Measurements from ENCODE around the gene BAG2. TPM values are rescaled to one million over a fixed set of nuclear protein-coding genes. Genes with fewer than 3 reads are reported as not detected.
A peak's percentile ranks its signal among the peaks of the same experiment; 100 is the strongest.

Gene BAG2
- total RNA-seq, 4 donors from 2014 or later: 40.8 to 50.6 (median 46.3) TPM

DNA sequence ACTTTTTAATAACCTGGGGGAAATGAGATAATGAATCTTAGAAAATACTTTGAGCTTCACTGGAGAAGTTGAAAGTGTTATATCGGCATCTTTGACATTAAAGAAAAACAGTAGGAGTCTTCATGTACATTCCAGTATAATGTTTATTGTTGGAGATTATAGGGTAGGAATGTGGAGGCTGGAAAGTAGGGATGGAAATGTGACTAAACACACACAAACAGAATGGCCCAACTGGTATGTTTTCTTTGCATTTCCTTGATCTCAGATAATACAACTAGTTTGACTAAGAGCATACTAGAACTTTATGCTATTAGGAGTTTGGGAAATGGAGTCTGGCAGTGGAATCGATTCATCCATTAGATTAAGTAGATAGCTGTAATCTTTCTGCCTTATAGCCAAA is 10.1 kb upstream of the BAG2 start:
- Histone ChIP-seq H3K4me1 (no peaks in the 10 kb centered on the region), H3K4me3 (no peak overlapping the region), H3K36me3 (peaks cover 0 to 74% of the 10 kb centered on the region in 2 donors), H3K27me3 (no peaks in the 10 kb centered on the region), H3K27ac (no peak overlapping the region), H3K9me3 (peaks cover 0 to 19% (median 0%) of the 10 kb centered on the region in 3 donors)
- TF ChIP-seq EP300 (IDR thresholded peaks at IDR 0.05): no peak
- TF ChIP-seq POLR2AphosphoS5 (IDR thresholded peaks at IDR 0.05): no peak
- TF ChIP-seq POLR2A (IDR thresholded peaks at IDR 0.05): no peak
- TF ChIP-seq, protein P1, sequence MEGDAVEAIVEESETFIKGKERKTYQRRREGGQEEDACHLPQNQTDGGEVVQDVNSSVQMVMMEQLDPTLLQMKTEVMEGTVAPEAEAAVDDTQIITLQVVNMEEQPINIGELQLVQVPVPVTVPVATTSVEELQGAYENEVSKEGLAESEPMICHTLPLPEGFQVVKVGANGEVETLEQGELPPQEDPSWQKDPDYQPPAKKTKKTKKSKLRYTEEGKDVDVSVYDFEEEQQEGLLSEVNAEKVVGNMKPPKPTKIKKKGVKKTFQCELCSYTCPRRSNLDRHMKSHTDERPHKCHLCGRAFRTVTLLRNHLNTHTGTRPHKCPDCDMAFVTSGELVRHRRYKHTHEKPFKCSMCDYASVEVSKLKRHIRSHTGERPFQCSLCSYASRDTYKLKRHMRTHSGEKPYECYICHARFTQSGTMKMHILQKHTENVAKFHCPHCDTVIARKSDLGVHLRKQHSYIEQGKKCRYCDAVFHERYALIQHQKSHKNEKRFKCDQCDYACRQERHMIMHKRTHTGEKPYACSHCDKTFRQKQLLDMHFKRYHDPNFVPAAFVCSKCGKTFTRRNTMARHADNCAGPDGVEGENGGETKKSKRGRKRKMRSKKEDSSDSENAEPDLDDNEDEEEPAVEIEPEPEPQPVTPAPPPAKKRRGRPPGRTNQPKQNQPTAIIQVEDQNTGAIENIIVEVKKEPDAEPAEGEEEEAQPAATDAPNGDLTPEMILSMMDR (IDR thresholded peaks at IDR 0.05): no peak
- no peak for ATAC-seq
- WGBS, 2 donors (ENCODE audit: low coverage in 1 of 2): 85 to 90% methylated on average over 2 of the region's 2 CpGs

DNA sequence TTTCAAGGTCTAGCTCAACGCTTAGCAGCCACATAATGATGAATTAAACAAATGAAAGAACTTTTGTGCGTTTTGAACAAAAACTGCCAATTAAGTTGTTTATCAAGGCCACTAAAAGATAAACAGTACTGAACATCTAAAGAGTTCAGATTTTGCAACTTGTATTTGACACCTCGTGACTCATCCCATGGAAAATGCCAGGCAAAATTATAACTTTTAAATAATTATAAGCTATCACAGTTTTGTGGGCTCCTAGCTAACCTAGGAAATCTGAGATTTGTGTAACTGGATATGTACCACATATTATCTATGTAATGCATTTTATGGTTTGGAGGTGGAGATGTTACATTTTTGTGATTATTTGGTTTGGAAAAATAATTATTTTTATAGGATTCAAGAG is 9.6 kb upstream of the BAG2 start:
- Histone ChIP-seq H3K4me1 (no peaks in the 10 kb centered on the region), H3K36me3 (peaks cover 0 to 69% of the 10 kb centered on the region in 2 donors), H3K27me3 (no peaks in the 10 kb centered on the region), H3K4me3 (no peak overlapping the region), H3K9me3 (peaks cover 0 to 19% (median 0%) of the 10 kb centered on the region in 3 donors), H3K27ac (no peak overlapping the region)
- TF ChIP-seq POLR2A (IDR thresholded peaks at IDR 0.05): no peak
- no peak for ATAC-seq
- 76 to 78% methylated on average over 3 of the region's 3 CpGs for WGBS, 2 donors (ENCODE audit: low coverage in 1 of 2)

DNA sequence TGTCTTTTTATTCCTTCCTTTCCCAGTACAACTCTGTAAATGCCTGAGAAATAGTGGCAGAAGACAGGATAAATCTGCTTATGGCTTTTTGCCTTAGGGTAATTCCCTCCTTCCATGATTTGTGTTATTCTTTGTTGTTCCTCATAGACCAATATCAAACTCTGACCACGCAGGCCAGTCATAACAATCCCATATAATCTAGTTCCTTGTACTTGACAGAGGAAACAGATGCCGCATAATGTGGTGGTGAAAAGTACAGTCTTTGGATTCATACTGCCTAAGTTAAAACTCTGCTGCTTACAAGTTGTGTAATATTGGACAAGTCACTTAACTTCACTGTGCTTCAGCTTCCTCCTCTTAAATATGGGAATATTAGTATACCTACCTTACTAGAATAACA is 8.2 kb upstream of the BAG2 start:
- no peak overlapping the region for H3K27ac ChIP-seq
- no peak overlapping the region for H3K4me3 ChIP-seq
- TF ChIP-seq EP300 (IDR thresholded peaks at IDR 0.05): no peak
- no peak for TF ChIP-seq POLR2A (IDR thresholded peaks at IDR 0.05)
- TF ChIP-seq POLR2AphosphoS5 (IDR thresholded peaks at IDR 0.05): no peak
- TF ChIP-seq, protein P1 (IDR thresholded peaks at IDR 0.05): no peak
- ATAC-seq: no peak
- peaks cover 0 to 59% of the 10 kb centered on the region in 2 donors for H3K36me3 ChIP-seq
- H3K4me1 ChIP-seq: no peaks in the 10 kb centered on the region
- peaks cover 0 to 19% (median 0%) of the 10 kb centered on the region in 3 donors for H3K9me3 ChIP-seq
- no peaks in the 10 kb centered on the region for H3K27me3 ChIP-seq
- 94 to 100% methylated on average over 2 of the region's 2 CpGs for WGBS, 2 donors (ENCODE audit: low coverage in 1 of 2)

DNA sequence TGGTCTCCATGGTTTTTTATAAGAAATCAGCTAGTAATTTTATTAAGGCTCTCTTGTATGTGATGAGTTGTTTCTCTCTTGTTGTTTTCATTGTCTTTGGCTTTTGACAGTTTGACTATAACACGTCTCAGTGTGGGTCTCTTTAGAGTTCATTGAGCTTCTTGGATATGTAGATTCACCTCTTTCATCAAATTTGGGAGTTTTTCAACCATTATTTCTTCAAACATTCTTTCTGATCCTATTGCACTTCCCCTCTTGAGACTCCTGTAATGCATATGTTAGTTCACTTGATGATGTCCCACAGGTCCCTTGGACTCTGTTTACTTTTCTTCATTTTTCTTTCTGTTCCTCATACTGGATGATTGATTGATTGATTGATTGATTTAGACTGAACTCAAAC is 7.0 kb upstream of the BAG2 start:
- Histone ChIP-seq H3K4me3 (no peak overlapping the region), H3K27me3 (no peaks in the 10 kb centered on the region), H3K4me1 (no peaks in the 10 kb centered on the region), H3K36me3 (peaks cover 0 to 64% of the 10 kb centered on the region in 2 donors), H3K27ac (no peak overlapping the region), H3K9me3 (peaks cover 0 to 19% (median 0%) of the 10 kb centered on the region in 3 donors)
- no peak for TF ChIP-seq POLR2AphosphoS5 (IDR thresholded peaks at IDR 0.05)
- TF ChIP-seq, protein P1 (IDR thresholded peaks at IDR 0.05): no peak
- no peak for TF ChIP-seq POLR2A (IDR thresholded peaks at IDR 0.05)
- no peak for TF ChIP-seq EP300 (IDR thresholded peaks at IDR 0.05)
- ATAC-seq: no peak
- WGBS, 2 donors (ENCODE audit: low coverage in 1 of 2): 100% methylated on average over 1 of the region's 1 CpG

DNA sequence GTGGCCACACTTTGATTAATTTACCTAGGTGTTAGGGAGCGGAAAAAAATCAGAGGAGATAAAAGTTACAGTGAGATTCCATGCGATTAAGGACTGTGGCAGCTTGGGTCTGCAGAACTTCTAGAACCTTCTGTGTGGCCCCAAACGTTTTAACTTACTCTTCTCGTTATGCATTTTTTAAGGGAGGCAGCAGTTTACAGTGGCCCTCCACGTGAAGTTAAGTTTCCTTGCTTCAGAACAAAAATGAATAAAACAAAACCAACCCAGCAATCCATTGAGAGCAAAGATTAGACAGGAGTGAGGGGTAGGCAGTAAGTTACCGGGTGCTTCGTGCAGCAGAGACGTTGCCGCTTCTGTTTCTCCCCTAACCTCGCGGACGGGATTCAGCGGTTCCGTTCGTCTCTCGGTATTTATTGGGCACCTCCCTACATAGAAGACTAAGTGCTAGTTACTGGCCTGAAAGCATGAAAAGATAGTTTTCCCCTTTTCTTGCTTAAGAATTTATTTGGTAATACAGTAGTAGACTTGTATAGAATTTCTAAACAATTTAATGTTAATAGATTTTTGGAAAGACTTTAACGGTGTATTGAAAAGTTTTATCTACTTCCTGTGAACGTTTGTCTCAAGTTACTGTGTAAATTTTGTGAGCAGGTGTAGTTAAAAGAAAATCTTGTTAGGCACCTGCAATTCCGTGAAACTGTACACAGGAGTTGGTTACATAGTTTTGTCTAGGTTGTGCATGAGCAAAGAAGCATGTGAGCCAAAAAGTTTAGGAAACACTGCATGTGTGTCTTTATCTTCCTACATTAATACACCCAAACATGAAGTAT is 1.1 kb downstream of the BAG2 start:
- TF ChIP-seq, protein P1 (IDR thresholded peaks at IDR 0.05): no peak
- TF ChIP-seq POLR2A (IDR thresholded peaks at IDR 0.05): no peak
- TF ChIP-seq POLR2AphosphoS5 (IDR thresholded peaks at IDR 0.05): no peak
- no peak for TF ChIP-seq EP300 (IDR thresholded peaks at IDR 0.05)
- Histone ChIP-seq H3K27me3 (no peaks in the 10 kb centered on the region), H3K9me3 (no peaks in the 10 kb centered on the region), H3K4me1 (peaks cover 8 to 44% (median 12%) of the 10 kb centered on the region in 3 donors), H3K36me3 (peaks cover 0 to 8% of the 10 kb centered on the region in 2 donors), H3K4me3 (peak overlapping the region; percentile 73 to 74), H3K27ac (peak overlapping the region; percentile 79 to 98 (median 96))
- WGBS, 2 donors (ENCODE audit: low coverage in 1 of 2): 1 to 3% methylated on average over 19 of the region's 19 CpGs
- ATAC-seq: no peak
